ENCODE measurements around the gene KCNMA1. TPM values are rescaled to one million over a fixed set of nuclear protein-coding genes. Genes with fewer than 3 reads are reported as not detected.

KCNMA1 gene
- total and polyA plus RNA-seq, 7 donors = 15.3 to 427 (median 256) TPM

- no peaks in the 10 kb centered on the region for H3K36me3 ChIP-seq
- WGBS, 2 donors = 89 to 93% methylated on average over 2 of the region's 2 CpGs
Measured at GRCh38 chr10:76972541-76972940, 665.1 kb downstream of the KCNMA1 start.

GRCh38 chr10:76971547-76972170 lies 665.9 kb downstream of the KCNMA1 start:
- 83 to 91% methylated on average over 8 of the region's 8 CpGs for WGBS, 2 donors
- TF ChIP-seq EP300 (IDR thresholded peaks at IDR 0.05) = no peak
- no peak for TF ChIP-seq CTCF (IDR thresholded peaks at IDR 0.05)
- TF ChIP-seq POLR2AphosphoS5 (IDR thresholded peaks at IDR 0.05) = no peak
- no peak for DNase-seq
- no peaks in the 10 kb centered on the region for H3K36me3 ChIP-seq
- no peak overlapping the region for H3K4me3 ChIP-seq
- H3K9me3 ChIP-seq = no peaks in the 10 kb centered on the region
- peak overlapping the region in 3 of 4 donors; percentile 70 to 76 (median 72) for H3K27ac ChIP-seq
- no peaks in the 10 kb centered on the region for H3K27me3 ChIP-seq
- intact Hi-C loops (cut with DNase I) = loop anchor here (2.0 to 5.0 kb wide), 6 partner anchors 194 to 619 kb away; no protein-coding TSS in a partner anchor
- H3K4me1 ChIP-seq = peaks cover 0 to 100% (median 75%) of the 10 kb centered on the region in 4 donors

More at GRCh38 chr10:76972541-76972940, 665.1 kb downstream of the KCNMA1 start:
- TF ChIP-seq EP300 (IDR thresholded peaks at IDR 0.05) = no peak
- TF ChIP-seq POLR2A (IDR thresholded peaks at IDR 0.05) = no peak
- no peak for TF ChIP-seq POLR2AphosphoS5 (IDR thresholded peaks at IDR 0.05)
- TF ChIP-seq CTCF (IDR thresholded peaks at IDR 0.05) = no peak
- Histone ChIP-seq H3K9me3 (no peaks in the 10 kb centered on the region), H3K27ac (peak overlapping the region in 3 of 4 donors; percentile 70 to 76 (median 72)), H3K4me1 (peaks cover 0 to 91% (median 75%) of the 10 kb centered on the region in 4 donors), H3K27me3 (no peaks in the 10 kb centered on the region), H3K4me3 (no peak overlapping the region)
- intact Hi-C loops (cut with DNase I) = loop anchor here (2.0 to 5.0 kb wide), 6 partner anchors 195 to 620 kb away; no protein-coding TSS in a partner anchor
- DNase-seq = no peak

GRCh38 chr10:76970711-76971519 lies 666.7 kb downstream of the KCNMA1 start:
- TF ChIP-seq EP300 (IDR thresholded peaks at IDR 0.05) (no peak), POLR2AphosphoS5 (IDR thresholded peaks at IDR 0.05) (peak; percentile 19 to 68 (median 57))
- intact Hi-C loops (cut with DNase I) = loop anchor here (5.0 kb wide), 4 partner anchors 194 to 619 kb away; no protein-coding TSS in a partner anchor
- Histone ChIP-seq H3K27ac (peak overlapping the region in 3 of 4 donors; percentile 70 to 76 (median 72)), H3K27me3 (no peaks in the 10 kb centered on the region), H3K4me1 (peaks cover 0 to 93% (median 71%) of the 10 kb centered on the region in 4 donors), H3K36me3 (no peaks in the 10 kb centered on the region), H3K4me3 (no peak overlapping the region), H3K9me3 (no peaks in the 10 kb centered on the region)
- WGBS, 2 donors = 87 to 94% methylated on average over 6 of the region's 6 CpGs
- no peak for DNase-seq

GRCh38 chr10:76969366-76969948 lies 668.2 kb downstream of the KCNMA1 start:
- intact Hi-C loops (cut with DNase I) = no loop called here
- no peaks in the 10 kb centered on the region for H3K36me3 ChIP-seq
- WGBS, 2 donors = 87 to 90% methylated on average over 9 of the region's 9 CpGs
- no peaks in the 10 kb centered on the region for H3K9me3 ChIP-seq
- peak overlapping the region in 3 of 4 donors; percentile 70 to 76 (median 72) for H3K27ac ChIP-seq
- H3K4me3 ChIP-seq = no peak overlapping the region
- TF ChIP-seq POLR2AphosphoS5 (IDR thresholded peaks at IDR 0.05) (no peak), EP300 (IDR thresholded peaks at IDR 0.05) (no peak)
- H3K27me3 ChIP-seq = no peaks in the 10 kb centered on the region
- H3K4me1 ChIP-seq = peaks cover 0 to 78% (median 61%) of the 10 kb centered on the region in 4 donors
- no peak for DNase-seq

GRCh38 chr10:76968483-76968882 lies 669.1 kb downstream of the KCNMA1 start:
- Histone ChIP-seq H3K9me3 (no peaks in the 10 kb centered on the region), H3K4me1 (peaks cover 0 to 75% (median 53%) of the 10 kb centered on the region in 4 donors), H3K36me3 (no peaks in the 10 kb centered on the region), H3K27ac (peak overlapping the region in 2 of 4 donors; percentile 17 to 24), H3K27me3 (no peaks in the 10 kb centered on the region), H3K4me3 (no peak overlapping the region)
- 16 to 63% methylated on average over 2 of the region's 2 CpGs for WGBS, 2 donors
- intact Hi-C loops (cut with DNase I) = no loop called here
- no peak for TF ChIP-seq POLR2A (IDR thresholded peaks at IDR 0.05)
- TF ChIP-seq CTCF (IDR thresholded peaks at IDR 0.05) = no peak
- TF ChIP-seq POLR2AphosphoS5 (IDR thresholded peaks at IDR 0.05) = no peak
- TF ChIP-seq EP300 (IDR thresholded peaks at IDR 0.05) = no peak
- no peak for DNase-seq
